Measurements from ENCODE around the gene SORCS1.

Gene SORCS1

DNA sequence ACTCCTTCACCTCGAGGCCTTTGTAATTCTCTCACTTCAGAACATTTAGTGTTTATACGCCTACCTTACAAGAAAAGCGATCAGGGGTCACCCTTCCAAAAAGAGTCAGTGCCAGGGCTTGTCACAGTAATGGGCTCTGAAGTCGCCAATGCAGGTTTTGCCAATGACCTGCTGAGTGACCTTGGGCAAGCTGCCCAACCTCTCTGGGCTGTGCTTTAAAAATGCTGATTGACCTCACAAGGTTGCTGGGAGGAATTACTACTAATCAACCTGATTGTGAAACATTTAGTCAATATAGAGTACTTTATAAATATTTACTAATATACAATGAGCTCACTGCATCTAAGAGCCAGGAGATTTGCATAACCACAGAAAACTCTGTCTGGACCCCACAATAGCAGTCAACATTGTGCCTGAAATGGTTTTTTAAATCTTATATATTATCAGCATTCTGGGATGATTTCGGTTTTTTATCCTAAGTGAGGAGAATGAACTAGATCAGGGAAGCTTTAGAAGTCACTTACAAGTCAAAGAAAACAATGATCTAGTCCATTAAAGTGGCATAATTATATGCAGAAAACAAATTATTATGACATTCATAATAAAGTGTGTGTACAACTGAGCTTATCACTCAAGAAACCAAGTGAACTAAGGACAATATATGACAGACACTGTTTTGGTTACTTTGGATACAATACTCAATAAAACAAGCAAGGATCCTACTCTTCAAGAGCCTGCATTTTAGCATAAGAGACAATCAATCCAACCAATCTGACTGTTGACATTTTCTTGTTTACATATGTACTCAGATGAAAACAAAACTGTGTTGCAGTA lies 290.5 kb downstream of the SORCS1 start:
- H3K4me3 ChIP-seq (replicated peaks; ENCODE audit: low read depth, low read length): no peak overlapping the region
- no peak for DNase-seq (ENCODE audit: extremely low read depth, low read depth)
- TF ChIP-seq, protein P1, sequence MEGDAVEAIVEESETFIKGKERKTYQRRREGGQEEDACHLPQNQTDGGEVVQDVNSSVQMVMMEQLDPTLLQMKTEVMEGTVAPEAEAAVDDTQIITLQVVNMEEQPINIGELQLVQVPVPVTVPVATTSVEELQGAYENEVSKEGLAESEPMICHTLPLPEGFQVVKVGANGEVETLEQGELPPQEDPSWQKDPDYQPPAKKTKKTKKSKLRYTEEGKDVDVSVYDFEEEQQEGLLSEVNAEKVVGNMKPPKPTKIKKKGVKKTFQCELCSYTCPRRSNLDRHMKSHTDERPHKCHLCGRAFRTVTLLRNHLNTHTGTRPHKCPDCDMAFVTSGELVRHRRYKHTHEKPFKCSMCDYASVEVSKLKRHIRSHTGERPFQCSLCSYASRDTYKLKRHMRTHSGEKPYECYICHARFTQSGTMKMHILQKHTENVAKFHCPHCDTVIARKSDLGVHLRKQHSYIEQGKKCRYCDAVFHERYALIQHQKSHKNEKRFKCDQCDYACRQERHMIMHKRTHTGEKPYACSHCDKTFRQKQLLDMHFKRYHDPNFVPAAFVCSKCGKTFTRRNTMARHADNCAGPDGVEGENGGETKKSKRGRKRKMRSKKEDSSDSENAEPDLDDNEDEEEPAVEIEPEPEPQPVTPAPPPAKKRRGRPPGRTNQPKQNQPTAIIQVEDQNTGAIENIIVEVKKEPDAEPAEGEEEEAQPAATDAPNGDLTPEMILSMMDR (IDR thresholded peaks at IDR 0.05; ENCODE audit: low read depth, low read length, missing control alignments): no peak

DNA sequence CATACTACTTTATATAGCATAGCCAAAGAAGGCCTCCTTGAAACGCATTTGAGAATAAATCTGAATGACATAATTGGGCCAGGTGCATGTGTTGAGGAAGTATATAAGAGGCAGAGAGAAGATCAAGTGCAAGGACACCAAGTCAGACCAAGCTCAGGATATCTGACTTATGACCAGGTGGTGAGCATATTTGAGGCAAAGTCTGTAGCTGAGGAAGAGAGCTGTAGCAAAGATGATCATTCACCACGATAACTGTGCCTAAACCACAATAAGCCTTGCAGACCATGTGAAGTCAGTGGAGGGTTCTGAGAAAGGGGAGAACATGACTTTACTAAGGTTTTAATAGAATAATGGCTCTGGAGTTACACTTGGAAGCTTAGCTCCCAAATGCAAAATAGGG lies 292.3 kb downstream of the SORCS1 start:
- no peak for DNase-seq (ENCODE audit: extremely low read depth, low read depth)
- no peak overlapping the region for H3K4me3 ChIP-seq (replicated peaks; ENCODE audit: low read depth, low read length)
- TF ChIP-seq, protein P1 (IDR thresholded peaks at IDR 0.05; ENCODE audit: low read depth, low read length, missing control alignments): no peak

DNA sequence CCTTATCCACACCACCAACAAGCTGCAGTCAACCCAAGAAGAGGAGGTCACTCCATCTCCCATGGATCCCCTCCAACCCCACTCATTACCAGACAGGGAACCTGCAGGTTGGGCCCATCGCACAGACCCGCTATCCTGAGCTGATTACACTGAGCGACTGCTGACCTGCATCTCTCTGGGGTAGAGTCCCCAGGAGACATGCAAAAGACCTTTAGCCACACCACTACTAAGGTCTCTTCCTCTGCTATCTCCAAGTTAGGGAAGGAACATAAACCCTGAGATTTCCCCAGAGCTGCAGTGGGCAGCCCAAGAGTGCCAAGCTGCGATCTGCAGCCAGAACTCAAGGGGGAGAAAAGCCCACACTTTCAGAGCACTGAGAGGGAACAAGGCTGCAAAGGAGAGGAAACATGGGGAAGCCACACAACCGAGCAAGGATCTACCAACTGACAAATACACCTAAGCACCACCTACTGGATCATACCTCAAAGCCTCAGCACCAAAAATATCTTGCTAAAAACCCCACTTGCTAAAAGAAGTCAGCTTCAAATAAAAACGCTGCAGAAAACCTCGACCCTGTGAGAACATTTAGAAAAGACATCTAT lies 298.2 kb downstream of the SORCS1 start:
- H3K4me3 ChIP-seq (replicated peaks; ENCODE audit: low read depth, low read length): no peak overlapping the region
- DNase-seq (ENCODE audit: extremely low read depth, low read depth): no peak
- TF ChIP-seq, protein P1 (IDR thresholded peaks at IDR 0.05; ENCODE audit: low read depth, low read length, missing control alignments): no peak

DNA sequence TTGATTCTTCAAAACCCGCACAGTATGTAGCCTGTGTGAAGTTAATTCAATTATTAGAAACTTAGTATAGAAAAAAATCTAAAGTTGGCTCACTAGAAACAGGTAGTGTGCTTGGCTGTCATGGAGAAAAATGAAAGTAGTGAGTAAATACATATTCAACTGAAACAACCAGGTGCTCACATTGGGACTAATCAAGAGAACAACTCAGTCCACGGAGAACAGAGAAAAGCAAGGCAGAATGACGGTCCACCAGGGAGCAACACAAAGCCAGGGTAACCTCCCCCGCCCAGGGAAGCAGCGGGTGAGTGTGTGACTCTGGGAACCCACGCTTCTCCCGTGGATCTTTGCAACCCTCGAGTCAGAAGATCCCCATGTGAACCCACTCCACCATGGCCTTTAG lies 300.5 kb downstream of the SORCS1 start:
- TF ChIP-seq, protein P1 (IDR thresholded peaks at IDR 0.05; ENCODE audit: low read depth, low read length, missing control alignments): no peak
- no peak for DNase-seq (ENCODE audit: extremely low read depth, low read depth)
- no peak overlapping the region for H3K4me3 ChIP-seq (replicated peaks; ENCODE audit: low read depth, low read length)

DNA sequence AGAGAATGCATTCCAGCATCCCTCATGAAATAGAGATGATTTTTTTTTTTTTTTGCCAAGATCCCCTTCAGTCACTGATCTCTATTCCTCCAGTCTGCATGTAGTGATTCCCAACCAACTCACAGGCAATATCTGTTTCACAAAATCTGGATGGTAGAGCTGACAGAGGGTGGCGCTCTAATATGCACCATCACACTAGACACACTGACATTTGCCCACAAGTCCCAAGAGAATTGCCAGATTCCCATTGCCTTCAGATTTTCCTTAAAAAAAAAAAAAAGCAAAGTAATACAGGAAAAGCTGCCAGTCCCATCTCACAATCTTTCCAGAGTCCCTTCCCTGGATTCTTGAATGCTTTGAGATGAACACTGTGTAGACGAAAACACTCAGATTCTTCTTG lies 301.0 kb downstream of the SORCS1 start:
- DNase-seq (ENCODE audit: extremely low read depth, low read depth): no peak
- TF ChIP-seq, protein P1 (IDR thresholded peaks at IDR 0.05; ENCODE audit: low read depth, low read length, missing control alignments): no peak
- H3K4me3 ChIP-seq (replicated peaks; ENCODE audit: low read depth, low read length): no peak overlapping the region

DNA sequence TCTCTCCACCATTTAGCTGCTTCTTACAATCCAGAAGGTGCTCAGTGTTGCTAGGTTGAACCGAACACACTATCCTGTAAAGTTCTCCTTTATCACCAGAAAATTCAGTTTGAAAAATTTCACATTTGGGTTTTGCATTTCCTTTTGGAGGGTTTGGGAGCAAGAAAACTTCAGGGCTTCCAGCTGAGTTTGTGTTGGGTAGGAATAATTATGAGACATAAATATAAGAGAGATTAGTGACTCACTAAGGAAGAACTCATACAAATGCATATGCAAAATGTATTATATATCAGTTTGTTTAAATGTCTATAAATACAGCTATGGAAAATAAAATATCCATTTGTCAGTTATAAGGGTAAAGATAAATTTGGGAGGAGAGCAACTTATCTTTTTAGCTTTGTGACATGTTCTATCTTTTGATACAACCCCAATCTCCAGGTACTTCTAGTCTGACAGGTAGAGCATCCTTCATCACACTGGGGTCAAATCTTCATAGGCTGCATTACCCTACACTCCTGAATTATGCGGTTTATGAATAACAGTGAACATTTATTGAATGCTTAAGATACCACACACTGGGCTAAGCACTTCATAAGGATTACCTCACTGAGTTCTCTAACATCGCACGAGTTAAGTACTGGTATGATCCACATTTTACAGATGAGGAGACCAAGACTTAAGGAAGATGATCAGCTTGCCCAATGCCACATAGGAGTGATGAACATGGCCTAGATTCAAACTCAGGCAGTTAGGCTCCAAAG lies 304.4 kb downstream of the SORCS1 start:
- TF ChIP-seq, protein P1 (IDR thresholded peaks at IDR 0.05; ENCODE audit: low read depth, low read length, missing control alignments): no peak
- H3K4me3 ChIP-seq (replicated peaks; ENCODE audit: low read depth, low read length): no peak overlapping the region
- DNase-seq (ENCODE audit: extremely low read depth, low read depth): no peak
